HepG2 (cell line): ENCODE data around the gene WLS. TPM values are rescaled to one million over a fixed set of nuclear protein-coding genes. Genes with fewer than 3 reads are reported as not detected.

Experiments
- ATAC-seq: fragments of 200-7000 bp; cut with Tn5 transposase; 3 replicates; pipeline ENCODE4 v1.9.1; 2020; ENCODE audit warnings: mild to moderate bottlenecking, moderate library complexity
- BruUV-seq: library from RNA; stranded (reverse); fragments of 400-500 nt; replicated peaks from 2 replicates; lab custom pipeline; 2021; lab: Mats Ljungman, UMichigan
- CTCF ChIA-PET: fragments of 300-600 bp; formaldehyde crosslinking; extraction: SDS; loops from one replicate; lab custom pipeline; 2021; ENCODE audit warnings: low total read pairs, inconsistent platforms, low intra/inter-chr PET ratio; lab: Yijun Ruan, JAX
- POLR2A ChIA-PET: fragments of 350-600 bp; sonication (Branson Sonifier 250); formaldehyde crosslinking; loops from one replicate; lab custom pipeline; 2020; ENCODE audit warnings: antibody characterized with exemption, inconsistent platforms; lab: Yijun Ruan, JAX
- DNase-seq: peaks from one replicate; pipeline ENCODE4 v3.0.0-alpha.2; 2015; ENCODE audit warnings: low spot score
- FAIRE-seq: peaks from 3 replicates; lab custom pipeline; 2011; peaks lifted over from hg19 to GRCh38; lab: Jason Lieb, UNC
- H2AFZ ChIP-seq: one replicate; pipeline ENCODE4 v1.6.1; 2011; ENCODE audit warnings: low read length, inconsistent platforms
- H3K27ac ChIP-seq: fragments of 300-600 bp; 3 replicates; pipeline ENCODE4 v1.8.0; 2011; ENCODE audit warnings: mixed run types, mild to moderate bottlenecking, mixed read lengths, low read length, inconsistent platforms; ENCODE audit not compliant: insufficient read depth; ENCODE audit errors: extremely low read length
- H3K27me3 ChIP-seq, 2 experiments: fragments of 200-600 bp in 1 of 2; 2 replicates in 1 of 2; 3 replicates in 1 of 2; pipeline versions ENCODE4 v1.6.0 to v1.8.0; 2011; ENCODE audit warnings: low read length in 2 of 2, mild to moderate bottlenecking in 2 of 2, moderate library complexity in 2 of 2, inconsistent platforms in 1 of 2; ENCODE audit not compliant: insufficient read depth in 2 of 2, control insufficient read depth in 1 of 2
- H3K36me3 ChIP-seq, 2 experiments: fragments of 200-600 bp in 1 of 2; replicated peaks in 1 of 2; 2 replicates in 1 of 2; 3 replicates in 1 of 2; pipeline versions ENCODE4 v1.5.1 to v1.8.0; 2011; ENCODE audit warnings: low read length in 2 of 2, inconsistent platforms in 1 of 2; ENCODE audit not compliant: insufficient read depth in 2 of 2, control insufficient read depth in 1 of 2
- H3K4me1 ChIP-seq: 2 replicates; pipeline ENCODE4 v1.5.1; 2012; ENCODE audit warnings: low read length, inconsistent platforms; ENCODE audit not compliant: insufficient read depth
- H3K4me2 ChIP-seq: 2 replicates; pipeline ENCODE4 v1.6.0; 2011; ENCODE audit warnings: low read depth, low read length, inconsistent platforms
- H3K4me3 ChIP-seq, 3 experiments: fragments of 200-600 bp in 1 of 3; sonication (generic), shearing (Covaris generic) in 1 of 3; replicated peaks in 1 of 3; 2 replicates each; pipeline ENCODE4 v1.5.1; 2011 to 2016; ENCODE audit warnings: low read length in 3 of 3, inconsistent platforms in 2 of 3, low read depth in 2 of 3, mild to moderate bottlenecking in 2 of 3, control low read depth in 1 of 3, mixed read lengths in 1 of 3; ENCODE audit not compliant: insufficient read depth in 1 of 3
- H3K79me2 ChIP-seq: one replicate; pipeline ENCODE4 v1.6.1; 2011; ENCODE audit warnings: low read length, inconsistent platforms; ENCODE audit not compliant: insufficient read depth
- H3K9ac ChIP-seq: 2 replicates; pipeline ENCODE4 v1.6.0; 2011; ENCODE audit warnings: mild to moderate bottlenecking, low read depth, low read length, inconsistent platforms; ENCODE audit not compliant: insufficient read depth
- H3K9me3 ChIP-seq: 2 replicates; pipeline ENCODE4 v1.5.1; 2012; ENCODE audit warnings: mild to moderate bottlenecking, low read length
- H4K20me1 ChIP-seq: 2 replicates; pipeline ENCODE4 v1.6.0; 2011; ENCODE audit warnings: inconsistent platforms, mild to moderate bottlenecking, low read length, moderate library complexity; ENCODE audit not compliant: insufficient read depth
- HHEX ChIP-seq: IDR thresholded peaks from 2 replicates; pipeline ENCODE4 v1.6.1; 2016; ENCODE audit warnings: control low read depth
- MIER3 ChIP-seq: IDR thresholded peaks from 2 replicates; pipeline ENCODE4 v1.6.1; 2016; ENCODE audit warnings: missing compliant biosample characterization, borderline replicate concordance
- PLSCR1 ChIP-seq: sonication (generic); formaldehyde crosslinking; IDR thresholded peaks from 2 replicates; pipeline ENCODE4 v1.5.0; 2020; ENCODE audit warnings: missing genetic modification reagents, mild to moderate bottlenecking, borderline replicate concordance
- PTBP1 ChIP-seq: fragments of 200-400 bp; formaldehyde crosslinking; IDR thresholded peaks from 2 replicates; pipeline ENCODE4 v1.6.1; 2018; ENCODE audit warnings: low read length, low read depth; ENCODE audit not compliant: poor library complexity, severe bottlenecking
- RNF219 ChIP-seq: sonication (generic); formaldehyde crosslinking; IDR thresholded peaks from 2 replicates; pipeline ENCODE4 v1.5.0; 2020; ENCODE audit warnings: mild to moderate bottlenecking, missing genetic modification reagents
- ZNF317 ChIP-seq: sonication (generic); formaldehyde crosslinking; IDR thresholded peaks from 2 replicates; pipeline ENCODE4 v1.5.0; 2020; ENCODE audit warnings: mild to moderate bottlenecking, missing genetic modification reagents
- WGBS: methylation state at CpG from one replicate; pipeline ENCODE4 v1.1.6; 2017; ENCODE audit warnings: low lambda C conversion rate; 5-methylcytosine and 5-hydroxymethylcytosine counted together
- in situ Hi-C: cut with HindIII; loops from 2 replicates; pipeline ENCODE4 v1.10.0; 2017; ENCODE audit warnings: low pct_unique_long_range_greater_than_20kb; ENCODE audit not compliant: extremely low pct_ligation_motif_present
- intact Hi-C: fragments of 100-400 bp; cut with micrococcal nuclease; formaldehyde crosslinking; loops from one replicate; pipeline ENCODE4 v1.10.0; 2022; ENCODE audit not compliant: unreplicated experiment
- polyA plus RNA-seq, 8 experiments: library from polyadenylated mRNA; depleted of rRNA in 3 of 8; stranded (reverse) in 7 of 8; unstranded in 1 of 8; fragments of >200 nt; fragmentation: Illumina TruSeq in 4 of 8; extraction: Trizol in 4 of 8; gene quantifications; 2 replicates each; pipeline versions ENCODE4 v1.2.1 to v1.2.3, GENCODE V29; 2011 to 2016; ENCODE audit warnings: low read depth in 4 of 8, missing spikeins in 1 of 8, mixed read lengths in 1 of 8; ENCODE audit not compliant: insufficient read depth in 1 of 8
- total RNA-seq, 5 experiments: library from RNA; depleted of rRNA; stranded (reverse); fragments of >200 nt; fragmentation: Illumina TruSeq; extraction: Trizol; gene quantifications; 2 replicates each; pipeline ENCODE4 v1.2.3, GENCODE V29; 2016; ENCODE audit warnings: low read depth in 1 of 5
- TF ChIP-seq, protein P1 (sequence below), 2 experiments: fragments of 450-650 bp in 1 of 2; sonication (generic) in 1 of 2; formaldehyde crosslinking in 1 of 2; IDR thresholded peaks; 2 replicates each; pipeline versions ENCODE4 v1.6.1 to v1.8.0; 2016 to 2022; ENCODE audit warnings: antibody characterized with exemption in 1 of 2, mild to moderate bottlenecking in 1 of 2, missing genetic modification reagents in 1 of 2
- TF ChIP-seq, protein P2 (sequence below): sonication (generic); formaldehyde crosslinking; conservative IDR thresholded peaks from 2 replicates; pipeline ENCODE4 v1.5.0; 2020; ENCODE audit warnings: missing genetic modification reagents

WLS gene
- total and polyA plus RNA-seq, 2 of the 13 experiments (the other 11 are each of a cell fraction or from before 2014, with no cell fraction given): not detected

DNA sequence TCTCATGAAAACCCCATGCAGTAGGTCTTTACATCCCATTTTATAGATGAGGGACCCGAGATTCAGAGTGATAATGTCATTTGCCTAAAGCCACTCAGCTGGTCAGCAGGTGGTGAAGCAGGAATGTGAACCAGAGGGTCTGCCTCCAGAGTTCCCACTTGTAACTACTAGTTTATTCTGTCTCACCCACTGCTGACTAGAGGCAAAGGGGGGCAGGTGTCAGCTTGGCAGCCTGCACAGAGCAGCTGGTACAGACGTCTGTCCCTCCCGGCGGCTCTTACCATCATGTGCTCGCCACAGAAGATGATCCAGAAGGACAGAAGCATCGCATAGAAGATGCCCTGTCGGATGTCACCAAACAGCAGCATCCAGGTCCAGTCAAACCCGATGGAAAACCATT is 82.4 kb downstream of the WLS start:
- FAIRE-seq (no peak), ATAC-seq (no peak), DNase-seq (no peak)
- ChIA-PET POLR2A (no interaction called here), CTCF (no interaction called here)
- Histone ChIP-seq H3K9ac (no peak overlapping the region), H3K27ac (no peak overlapping the region), H3K79me2 (no peaks in the 10 kb centered on the region), H3K4me3 (no peak overlapping the region), H3K4me1 (no peaks in the 10 kb centered on the region), H2AFZ (no peak overlapping the region), H3K27me3 (0 out of 5 replicates have a peak, but pooled peaks cover 0 to 3% of the 10 kb centered on the region in 2 experiments), H3K36me3 (no peaks in the 10 kb centered on the region), H4K20me1 (no peaks in the 10 kb centered on the region), H3K9me3 (no peaks in the 10 kb centered on the region), H3K4me2 (no peak overlapping the region)
- in situ Hi-C loops: no loop called here
- BruUV-seq: no TSS peak
- intact Hi-C loops: no loop called here
- WGBS: 13% methylated on average over 8 of the region's 8 CpGs
- TF ChIP-seq, protein P1, sequence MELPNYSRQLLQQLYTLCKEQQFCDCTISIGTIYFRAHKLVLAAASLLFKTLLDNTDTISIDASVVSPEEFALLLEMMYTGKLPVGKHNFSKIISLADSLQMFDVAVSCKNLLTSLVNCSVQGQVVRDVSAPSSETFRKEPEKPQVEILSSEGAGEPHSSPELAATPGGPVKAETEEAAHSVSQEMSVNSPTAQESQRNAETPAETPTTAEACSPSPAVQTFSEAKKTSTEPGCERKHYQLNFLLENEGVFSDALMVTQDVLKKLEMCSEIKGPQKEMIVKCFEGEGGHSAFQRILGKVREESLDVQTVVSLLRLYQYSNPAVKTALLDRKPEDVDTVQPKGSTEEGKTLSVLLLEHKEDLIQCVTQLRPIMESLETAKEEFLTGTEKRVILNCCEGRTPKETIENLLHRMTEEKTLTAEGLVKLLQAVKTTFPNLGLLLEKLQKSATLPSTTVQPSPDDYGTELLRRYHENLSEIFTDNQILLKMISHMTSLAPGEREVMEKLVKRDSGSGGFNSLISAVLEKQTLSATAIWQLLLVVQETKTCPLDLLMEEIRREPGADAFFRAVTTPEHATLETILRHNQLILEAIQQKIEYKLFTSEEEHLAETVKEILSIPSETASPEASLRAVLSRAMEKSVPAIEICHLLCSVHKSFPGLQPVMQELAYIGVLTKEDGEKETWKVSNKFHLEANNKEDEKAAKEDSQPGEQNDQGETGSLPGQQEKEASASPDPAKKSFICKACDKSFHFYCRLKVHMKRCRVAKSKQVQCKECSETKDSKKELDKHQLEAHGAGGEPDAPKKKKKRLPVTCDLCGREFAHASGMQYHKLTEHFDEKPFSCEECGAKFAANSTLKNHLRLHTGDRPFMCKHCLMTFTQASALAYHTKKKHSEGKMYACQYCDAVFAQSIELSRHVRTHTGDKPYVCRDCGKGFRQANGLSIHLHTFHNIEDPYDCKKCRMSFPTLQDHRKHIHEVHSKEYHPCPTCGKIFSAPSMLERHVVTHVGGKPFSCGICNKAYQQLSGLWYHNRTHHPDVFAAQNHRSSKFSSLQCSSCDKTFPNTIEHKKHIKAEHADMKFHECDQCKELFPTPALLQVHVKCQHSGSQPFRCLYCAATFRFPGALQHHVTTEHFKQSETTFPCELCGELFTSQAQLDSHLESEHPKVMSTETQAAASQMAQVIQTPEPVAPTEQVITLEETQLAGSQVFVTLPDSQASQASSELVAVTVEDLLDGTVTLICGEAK (IDR thresholded peaks at IDR 0.05): no peak
- TF ChIP-seq, protein P1 (CRISPR knock-in tag; IDR thresholded peaks at IDR 0.05): no peak
- no peak for TF ChIP-seq ZNF317 (CRISPR knock-in tag)
- TF ChIP-seq MIER3 (CRISPR knock-in tag): no peak
- TF ChIP-seq HHEX (CRISPR knock-in tag): no peak
- TF ChIP-seq, protein P2, sequence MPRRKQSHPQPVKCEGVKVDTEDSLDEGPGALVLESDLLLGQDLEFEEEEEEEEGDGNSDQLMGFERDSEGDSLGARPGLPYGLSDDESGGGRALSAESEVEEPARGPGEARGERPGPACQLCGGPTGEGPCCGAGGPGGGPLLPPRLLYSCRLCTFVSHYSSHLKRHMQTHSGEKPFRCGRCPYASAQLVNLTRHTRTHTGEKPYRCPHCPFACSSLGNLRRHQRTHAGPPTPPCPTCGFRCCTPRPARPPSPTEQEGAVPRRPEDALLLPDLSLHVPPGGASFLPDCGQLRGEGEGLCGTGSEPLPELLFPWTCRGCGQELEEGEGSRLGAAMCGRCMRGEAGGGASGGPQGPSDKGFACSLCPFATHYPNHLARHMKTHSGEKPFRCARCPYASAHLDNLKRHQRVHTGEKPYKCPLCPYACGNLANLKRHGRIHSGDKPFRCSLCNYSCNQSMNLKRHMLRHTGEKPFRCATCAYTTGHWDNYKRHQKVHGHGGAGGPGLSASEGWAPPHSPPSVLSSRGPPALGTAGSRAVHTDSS: no peak
- no peak for TF ChIP-seq PLSCR1 (CRISPR knock-in tag)
- TF ChIP-seq PTBP1: no peak
- TF ChIP-seq RNF219 (CRISPR knock-in tag): no peak
